GM19452 (cell line): Measurements from ENCODE around the gene IGFBP2.
"Not testable (repeated sequence)": the region's sequence is repeated elsewhere in the genome, so short reads cannot be mapped to it uniquely, and the experiment has no call there.

Experiments used
- ATAC-seq: cut with Tn5 transposase; IDR thresholded peaks from one replicate; pipeline ENCODE4 v1.9.1; 2021; ENCODE audit not compliant: unreplicated experiment

The IGFBP2 gene, protein sequence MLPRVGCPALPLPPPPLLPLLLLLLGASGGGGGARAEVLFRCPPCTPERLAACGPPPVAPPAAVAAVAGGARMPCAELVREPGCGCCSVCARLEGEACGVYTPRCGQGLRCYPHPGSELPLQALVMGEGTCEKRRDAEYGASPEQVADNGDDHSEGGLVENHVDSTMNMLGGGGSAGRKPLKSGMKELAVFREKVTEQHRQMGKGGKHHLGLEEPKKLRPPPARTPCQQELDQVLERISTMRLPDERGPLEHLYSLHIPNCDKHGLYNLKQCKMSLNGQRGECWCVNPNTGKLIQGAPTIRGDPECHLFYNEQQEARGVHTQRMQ

DNA sequence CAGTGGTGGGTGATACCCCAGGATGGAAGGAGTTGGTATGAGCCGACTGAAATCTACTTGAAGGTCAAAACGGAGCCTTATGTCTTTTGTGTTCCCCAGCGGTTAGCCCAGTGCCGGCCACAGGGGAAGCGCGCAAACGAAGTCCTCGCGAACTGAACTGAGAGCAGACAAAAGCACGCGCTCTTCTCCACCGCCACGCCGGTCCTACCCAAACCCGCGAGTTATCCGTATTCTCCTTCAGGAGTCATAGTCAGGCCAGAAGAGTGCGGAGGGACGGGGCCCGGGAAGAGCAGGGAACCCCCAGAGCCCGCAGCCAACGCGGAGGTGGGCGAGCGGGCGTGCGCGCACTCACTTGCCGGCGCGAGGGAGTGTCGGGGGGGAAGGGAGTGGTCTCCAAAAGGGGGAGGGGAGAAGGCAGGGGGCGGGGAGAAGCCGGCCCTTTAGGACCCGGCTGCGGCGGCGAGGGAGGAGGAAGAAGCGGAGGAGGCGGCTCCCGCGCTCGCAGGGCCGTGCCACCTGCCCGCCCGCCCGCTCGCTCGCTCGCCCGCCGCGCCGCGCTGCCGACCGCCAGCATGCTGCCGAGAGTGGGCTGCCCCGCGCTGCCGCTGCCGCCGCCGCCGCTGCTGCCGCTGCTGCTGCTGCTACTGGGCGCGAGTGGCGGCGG is at the start of gene IGFBP2:
IGFBP2 (plus strand) TSS at position 469 of the 664 bp plus-strand sequence; CDS start at position 573, 104 bp downstream.
- no peak for ATAC-seq

- ATAC-seq = no peak
Observed at GRCh38 chr2:216583606-216584005, 49.6 kb upstream of the IGFBP2 start.

DNA sequence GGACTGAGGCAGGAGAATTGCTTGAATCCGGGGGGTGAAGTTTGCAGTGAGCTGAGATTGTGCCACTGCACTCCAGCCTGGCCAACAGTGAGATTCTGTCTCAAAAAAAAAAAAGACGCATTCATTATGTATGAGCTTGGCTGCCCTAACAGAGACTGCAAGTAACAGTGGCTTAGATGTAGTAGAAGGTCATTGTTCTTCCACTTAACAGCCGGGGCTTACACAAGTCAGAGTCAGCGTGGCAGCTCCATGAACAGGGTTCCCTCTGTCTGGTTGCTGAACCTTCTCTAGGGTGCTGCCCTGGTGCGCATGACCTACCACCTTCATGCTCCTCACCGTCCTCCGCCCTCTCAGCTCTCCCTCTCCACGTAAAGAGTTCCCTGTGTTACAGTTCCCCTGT is 49.1 kb upstream of the IGFBP2 start:
- no peak for ATAC-seq

- ATAC-seq = no peak
Observed at GRCh38 chr2:216585441-216585840, 47.8 kb upstream of the IGFBP2 start.

DNA sequence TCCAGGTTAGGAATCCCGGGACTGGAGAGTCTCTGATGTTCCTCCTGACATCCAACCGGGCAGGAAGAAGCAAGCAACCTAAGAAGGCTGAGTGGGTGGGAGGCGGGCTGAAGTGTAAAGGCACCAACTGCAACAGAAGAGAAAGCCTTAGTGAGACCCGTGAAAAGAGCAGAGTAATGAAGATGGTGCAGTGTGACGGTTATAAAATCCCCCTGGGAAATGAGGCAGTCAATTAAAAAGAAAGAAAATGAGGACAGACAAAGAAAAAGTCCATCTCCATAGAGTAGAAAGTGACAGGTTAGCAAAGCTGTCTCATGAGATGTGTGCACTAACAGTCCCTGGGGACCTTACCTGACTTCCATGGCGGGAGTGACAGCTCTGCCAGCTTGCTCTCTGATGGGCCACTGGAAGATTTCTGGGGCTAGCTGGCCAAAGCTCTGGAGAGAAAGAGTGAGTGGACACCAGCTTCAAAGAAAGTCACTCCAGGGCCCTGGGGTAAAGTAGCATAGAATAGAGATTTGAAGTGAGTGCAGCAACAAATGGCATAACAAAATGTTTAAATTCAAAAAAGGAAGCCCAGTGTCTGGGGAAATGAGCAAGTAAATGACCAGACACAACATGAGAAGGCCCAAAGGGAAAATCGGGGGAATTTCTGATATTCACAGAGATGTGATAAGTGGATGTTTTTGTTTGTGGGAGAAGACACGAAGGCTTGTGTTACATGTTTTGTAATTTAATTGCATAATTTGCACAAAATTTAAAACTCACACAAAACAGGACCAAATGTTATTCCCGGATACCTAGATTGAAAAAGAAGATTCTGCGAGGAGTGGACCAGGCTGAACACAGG is 44.1 kb upstream of the IGFBP2 start:
- no peak for ATAC-seq

DNA sequence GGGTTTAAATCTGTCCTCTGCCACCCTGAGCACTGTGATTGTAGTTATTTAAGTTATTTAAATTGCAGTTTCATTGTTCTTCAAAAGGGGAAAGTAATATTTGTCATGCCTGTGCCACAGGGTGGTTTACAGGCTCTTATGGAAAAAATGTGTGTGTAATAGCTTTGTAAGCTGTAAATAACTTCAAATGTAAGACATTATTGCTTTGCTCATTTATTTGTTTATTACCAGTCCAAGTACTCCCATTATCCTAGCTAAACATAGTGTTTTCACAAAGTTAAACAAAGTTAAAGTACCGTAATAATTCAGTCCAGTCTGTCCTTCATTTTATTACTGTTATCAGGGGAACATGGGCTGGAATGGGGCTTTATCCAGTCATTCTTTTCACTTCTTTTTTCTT is 43.4 kb upstream of the IGFBP2 start:
- ATAC-seq = no peak

DNA sequence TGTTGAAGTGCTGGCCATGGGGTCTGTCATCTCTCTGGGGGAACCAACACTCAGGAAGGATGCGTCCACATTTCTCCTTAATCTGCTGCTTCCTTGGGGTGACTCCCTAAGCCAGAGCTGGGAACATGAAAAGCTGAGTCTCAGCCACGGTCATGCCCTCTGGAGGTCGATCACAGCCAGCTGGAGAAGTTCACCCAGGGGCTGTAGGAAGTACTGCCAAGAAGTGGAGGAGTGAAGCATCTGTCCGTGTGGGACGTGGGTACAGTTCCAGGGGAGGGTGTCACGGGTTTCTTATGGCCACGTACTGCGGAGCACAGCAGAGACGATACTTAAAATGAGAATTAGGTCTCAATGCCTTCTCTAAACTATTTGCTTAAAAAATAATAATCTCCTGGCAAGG is 42.4 kb upstream of the IGFBP2 start:
- ATAC-seq = no peak

GRCh38 chr2:216591480-216591879 is 41.7 kb upstream of the IGFBP2 start:
- ATAC-seq = no peak

- ATAC-seq = no peak
Observed at GRCh38 chr2:216594081-216594480, 39.1 kb upstream of the IGFBP2 start.

DNA sequence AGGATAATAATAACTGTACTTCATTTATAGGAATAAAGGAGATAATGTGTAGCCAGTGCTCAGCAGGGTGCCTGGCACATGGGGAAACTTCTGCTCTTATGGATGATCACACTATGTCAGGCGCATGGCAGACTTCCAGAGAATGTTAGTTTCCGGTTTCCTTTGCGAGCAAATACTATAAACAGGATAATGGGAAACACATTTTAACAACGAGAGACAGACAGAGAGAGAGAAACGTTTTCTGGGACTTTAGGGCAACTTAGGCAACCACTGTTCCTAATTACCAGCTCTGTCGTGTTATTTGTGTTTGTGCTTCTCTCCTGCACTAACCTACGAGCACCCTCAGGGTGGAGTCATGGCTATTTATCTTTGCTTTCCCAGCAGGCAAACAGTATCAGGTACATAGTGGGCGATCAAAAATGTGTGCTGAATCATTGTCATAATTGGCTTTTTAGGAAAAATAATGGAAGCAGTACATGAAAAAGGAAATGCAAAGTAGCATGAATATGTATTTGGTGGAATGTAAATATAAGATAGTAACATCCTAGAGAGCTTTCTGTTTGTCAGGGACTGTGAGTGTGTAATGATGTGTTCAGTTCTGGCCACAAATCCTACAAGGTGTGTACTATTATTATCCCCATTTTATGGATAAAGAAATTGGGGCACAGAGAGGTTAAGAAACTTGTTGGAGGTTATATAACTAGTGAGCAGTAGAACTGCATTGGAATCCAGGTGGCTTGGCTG is 36.8 kb upstream of the IGFBP2 start:
- ATAC-seq = no peak

DNA sequence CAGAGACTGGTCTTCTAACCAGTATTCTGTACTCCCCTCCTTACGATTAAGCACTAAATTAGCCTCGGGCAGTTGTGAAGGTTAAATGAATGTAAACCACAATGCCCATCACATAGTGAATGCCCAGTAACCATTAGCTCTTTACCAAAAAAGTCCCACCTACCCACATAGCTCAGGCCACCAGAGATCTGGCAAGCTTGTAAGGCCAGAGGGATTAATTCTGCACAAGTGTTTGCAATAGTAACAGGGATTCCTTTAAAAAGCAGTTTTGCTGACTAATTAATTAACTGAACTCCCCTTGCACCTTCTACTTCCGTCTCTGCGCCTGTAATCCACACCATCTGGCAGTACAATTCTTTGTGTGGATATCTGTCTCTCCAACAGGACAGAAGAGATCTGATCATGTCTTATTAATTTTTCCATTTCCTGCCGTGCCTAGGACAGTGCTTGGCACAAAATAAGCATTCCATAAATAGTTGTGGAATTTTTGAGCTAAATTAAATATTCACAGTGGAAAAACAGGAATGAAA is 36.2 kb upstream of the IGFBP2 start:
- ATAC-seq = no peak

GRCh38 chr2:216597825-216598224 is 35.4 kb upstream of the IGFBP2 start:
- ATAC-seq = not testable (repeated sequence)

DNA sequence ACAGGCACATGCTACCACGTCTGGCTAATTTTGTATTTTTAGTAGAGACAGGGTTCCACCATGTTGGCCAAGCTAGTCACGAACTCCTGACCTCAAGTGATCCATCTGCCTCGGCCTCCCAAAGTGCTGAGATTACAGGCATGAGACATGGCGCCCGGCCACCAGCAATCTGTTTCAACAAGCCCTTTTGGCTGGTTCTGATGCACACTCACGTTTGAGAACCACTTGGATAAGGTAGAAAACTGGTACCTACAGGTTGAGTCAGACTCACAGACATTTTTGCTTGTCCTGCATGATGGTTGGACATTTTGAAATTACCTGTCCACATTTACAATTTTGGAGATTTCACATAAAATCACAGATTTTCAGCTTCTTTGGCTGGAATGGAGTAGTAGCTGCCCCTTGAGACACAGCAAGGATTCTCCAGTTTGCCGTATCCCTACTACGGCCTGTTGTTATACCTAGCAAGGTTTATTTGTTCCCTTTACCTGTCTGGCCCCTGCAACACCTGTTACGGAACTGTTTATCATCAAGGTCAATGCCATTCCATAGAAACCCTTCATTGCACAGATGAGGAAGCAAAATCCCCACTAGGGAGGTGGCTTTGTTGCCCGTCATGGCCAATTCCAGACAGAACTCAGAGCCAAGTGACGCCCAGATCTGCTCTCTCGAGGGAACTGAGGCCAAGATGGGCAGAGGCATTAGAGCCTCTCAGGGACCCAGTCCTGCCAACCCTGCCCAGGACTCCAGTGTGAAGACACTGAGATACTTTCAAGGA is 31.4 kb upstream of the IGFBP2 start:
- no peak for ATAC-seq

- no peak for ATAC-seq
Observed at GRCh38 chr2:216603010-216603883, 30.0 kb upstream of the IGFBP2 start.

DNA sequence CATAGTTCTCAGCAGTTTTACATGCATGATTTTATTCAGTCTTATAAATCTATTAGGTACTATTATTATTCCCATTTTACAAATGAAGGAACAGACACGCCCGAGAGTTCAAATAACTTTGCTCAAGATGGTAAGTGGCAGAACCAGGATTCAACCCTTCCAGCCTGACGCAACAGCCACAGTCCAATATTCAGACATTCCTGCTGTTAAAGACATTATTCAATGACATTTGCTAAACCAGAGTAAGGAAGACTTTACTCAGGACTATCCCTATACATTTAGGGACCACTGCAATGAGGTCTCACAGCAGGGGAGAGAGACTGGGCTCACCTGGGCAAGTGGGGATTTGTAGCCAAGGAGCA is 29.4 kb upstream of the IGFBP2 start:
- no peak for ATAC-seq

DNA sequence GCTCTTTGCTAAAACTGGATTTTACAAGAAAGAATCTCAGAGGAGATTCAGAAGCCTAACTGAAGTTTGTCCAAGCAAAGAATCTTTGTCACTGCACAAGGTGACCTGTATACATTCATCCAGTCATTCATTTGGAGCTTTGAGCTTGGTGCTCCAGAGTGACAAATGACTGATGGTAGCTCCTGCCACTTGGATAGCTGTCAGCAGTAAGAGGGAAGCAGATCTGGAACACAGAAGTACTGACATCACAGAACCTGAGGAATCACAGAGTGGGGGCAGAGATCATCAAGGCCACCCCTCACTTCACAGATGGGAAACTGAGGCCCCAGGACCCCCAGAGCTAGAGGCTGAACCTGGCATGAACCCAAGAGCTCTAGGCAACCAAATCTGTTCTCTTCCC is 28.8 kb upstream of the IGFBP2 start:
- no peak for ATAC-seq

DNA sequence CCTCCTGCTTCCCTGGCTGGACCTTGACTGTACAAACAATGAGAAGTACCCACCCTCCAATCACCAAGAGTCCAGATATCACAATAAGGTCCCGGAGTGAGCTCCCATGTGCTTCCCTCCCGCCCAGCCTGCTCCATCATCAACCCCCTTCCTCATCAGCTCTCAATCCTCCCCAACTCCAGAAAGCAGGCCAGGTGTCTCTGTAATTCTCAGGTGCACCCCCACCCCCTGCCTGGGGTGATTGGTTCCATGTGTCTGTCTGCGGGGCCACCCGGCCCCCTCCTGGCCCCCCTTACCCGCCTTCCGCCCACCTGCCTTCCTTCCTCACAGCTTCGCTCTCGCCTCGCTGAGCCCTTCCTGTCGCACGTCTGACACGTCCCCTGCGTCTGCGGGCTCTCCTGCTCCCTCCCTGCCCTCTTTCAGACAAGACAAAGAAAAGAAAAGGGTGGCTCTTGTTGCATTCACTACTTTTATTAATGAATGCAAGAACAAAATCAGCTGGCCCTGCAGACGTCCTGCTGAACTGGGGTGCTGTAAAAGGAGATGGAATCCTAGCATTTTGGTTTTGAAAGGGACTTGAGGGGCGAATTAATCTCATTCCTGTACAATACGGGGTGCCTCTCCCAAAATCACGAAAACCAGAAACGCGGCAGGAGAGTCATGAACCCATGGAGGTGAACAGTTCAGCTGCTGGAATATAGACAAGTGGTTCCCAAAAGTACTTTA is 26.5 kb upstream of the IGFBP2 start:
- peak; percentile 92 for ATAC-seq

- ATAC-seq = no peak
Observed at GRCh38 chr2:216607277-216607560, 26.0 kb upstream of the IGFBP2 start.

GRCh38 chr2:216608525-216608924 is 24.7 kb upstream of the IGFBP2 start:
- ATAC-seq = no peak
